Osteoblast (primary cell): Measurements from ENCODE around the gene LAMTOR3. TPM values are rescaled to one million over a fixed set of nuclear protein-coding genes. Genes with fewer than 3 reads are reported as not detected.

Experiments used
- DNase-seq: peaks from one replicate; pipeline ENCODE4 v3.0.0; 2011; ENCODE audit warnings: low spot score, mixed read lengths; ENCODE audit not compliant: insufficient read length; ENCODE audit errors: missing footprints
- H2AFZ ChIP-seq: 2 replicates; pipeline ENCODE4 v1.6.0; 2011; ENCODE audit warnings: mild to moderate bottlenecking, low read length
- H3K27ac ChIP-seq: 2 replicates; pipeline ENCODE4 v1.5.1; 2011; ENCODE audit warnings: mild to moderate bottlenecking, low read depth, low read length, moderate library complexity
- H3K27me3 ChIP-seq: 2 replicates; pipeline ENCODE4 v1.6.0; 2012; ENCODE audit warnings: mild to moderate bottlenecking, control low read depth, inconsistent platforms, low read length, moderate library complexity; ENCODE audit not compliant: insufficient read depth
- H3K36me3 ChIP-seq: 2 replicates; pipeline ENCODE4 v1.5.1; 2011; ENCODE audit warnings: mild to moderate bottlenecking, low read length, control low read depth, moderate library complexity; ENCODE audit not compliant: insufficient read depth
- H3K4me1 ChIP-seq: 2 replicates; pipeline ENCODE4 v1.5.1; 2011; ENCODE audit warnings: mild to moderate bottlenecking, low read length, control low read depth, moderate library complexity; ENCODE audit not compliant: insufficient read depth
- H3K4me2 ChIP-seq: 2 replicates; pipeline ENCODE4 v1.6.0; 2011; ENCODE audit warnings: mild to moderate bottlenecking, low read length; ENCODE audit not compliant: insufficient read depth
- H3K4me3 ChIP-seq: fragments of 200-600 bp; sonication (generic); 3 replicates; pipeline ENCODE4 v1.5.1; 2012; ENCODE audit warnings: mild to moderate bottlenecking, low read length, inconsistent platforms; ENCODE audit not compliant: insufficient read depth
- H3K79me2 ChIP-seq: 2 replicates; pipeline ENCODE4 v1.6.0; 2012; ENCODE audit warnings: mild to moderate bottlenecking, low read length, control low read depth, inconsistent platforms; ENCODE audit not compliant: insufficient read depth
- H3K9me3 ChIP-seq: 2 replicates; pipeline ENCODE4 v1.5.1; 2011; ENCODE audit warnings: low read depth, low read length, control low read depth
- H4K20me1 ChIP-seq: 2 replicates; pipeline ENCODE4 v1.6.0; 2012; ENCODE audit warnings: mild to moderate bottlenecking, low read length, control low read depth; ENCODE audit not compliant: insufficient read depth
- CTCF ChIP-seq: IDR thresholded peaks from 2 replicates; pipeline ENCODE4 v1.5.1; 2011; ENCODE audit warnings: mild to moderate bottlenecking, low read depth, low read length, moderate library complexity; ENCODE audit errors: extremely low read depth
- total RNA-seq: library from RNA; depleted of rRNA; stranded (reverse); fragments of >200 nt; gene quantifications from 2 replicates; pipeline ENCODE4 v1.2.3, GENCODE V29; 2012

The LAMTOR3 gene
- total RNA-seq, 1 donor: 42.0 TPM

- no peaks in the 10 kb centered on the region for H4K20me1 ChIP-seq
- TF ChIP-seq CTCF: no peak
- no peaks in the 10 kb centered on the region for H3K36me3 ChIP-seq
- H3K27ac ChIP-seq: no peak overlapping the region
- no peak overlapping the region for H3K4me3 ChIP-seq
- no peaks in the 10 kb centered on the region for H3K4me1 ChIP-seq
- no peaks in the 10 kb centered on the region for H3K79me2 ChIP-seq
- H3K9me3 ChIP-seq: no peaks in the 10 kb centered on the region
- peak overlapping the region; percentile 2 for H3K4me2 ChIP-seq
- DNase-seq: no peak
- no peak overlapping the region for H2AFZ ChIP-seq
- no peaks in the 10 kb centered on the region for H3K27me3 ChIP-seq
Measured at GRCh38 chr4:99855678-99856077, 38.5 kb downstream of the LAMTOR3 start.

- no peaks in the 10 kb centered on the region for H3K36me3 ChIP-seq
- H4K20me1 ChIP-seq: no peaks in the 10 kb centered on the region
- H3K27me3 ChIP-seq: no peaks in the 10 kb centered on the region
- TF ChIP-seq CTCF: no peak
- H3K4me1 ChIP-seq: no peaks in the 10 kb centered on the region
- no peaks in the 10 kb centered on the region for H3K79me2 ChIP-seq
- no peaks in the 10 kb centered on the region for H3K9me3 ChIP-seq
- no peak overlapping the region for H3K4me2 ChIP-seq
- no peak overlapping the region for H3K27ac ChIP-seq
- no peak overlapping the region for H2AFZ ChIP-seq
- no peak overlapping the region for H3K4me3 ChIP-seq
- DNase-seq: no peak
Measured at GRCh38 chr4:99853999-99854398, 40.2 kb downstream of the LAMTOR3 start.

GRCh38 chr4:99853190-99853589 lies 41.0 kb downstream of the LAMTOR3 start:
- no peak for TF ChIP-seq CTCF
- Histone ChIP-seq H3K79me2 (no peaks in the 10 kb centered on the region), H3K4me3 (no peak overlapping the region), H3K27me3 (no peaks in the 10 kb centered on the region), H3K27ac (no peak overlapping the region), H3K9me3 (no peaks in the 10 kb centered on the region), H4K20me1 (no peaks in the 10 kb centered on the region), H3K4me2 (no peak overlapping the region), H3K4me1 (no peaks in the 10 kb centered on the region), H3K36me3 (no peaks in the 10 kb centered on the region), H2AFZ (no peak overlapping the region)
- no peak for DNase-seq

- Histone ChIP-seq H3K27me3 (no peaks in the 10 kb centered on the region), H3K9me3 (no peaks in the 10 kb centered on the region), H3K79me2 (no peaks in the 10 kb centered on the region), H2AFZ (no peak overlapping the region), H3K4me2 (no peak overlapping the region), H3K36me3 (no peaks in the 10 kb centered on the region), H3K4me1 (no peaks in the 10 kb centered on the region), H3K4me3 (no peak overlapping the region), H4K20me1 (no peaks in the 10 kb centered on the region), H3K27ac (no peak overlapping the region)
- TF ChIP-seq CTCF: no peak
- no peak for DNase-seq
Measured at GRCh38 chr4:99852199-99852749, 42.0 kb downstream of the LAMTOR3 start.
